Transverse colon (tissue), 4 donors: ENCODE data around the gene FGD3. TPM values are rescaled to one million over a fixed set of nuclear protein-coding genes. Genes with fewer than 3 reads are reported as not detected.

Experiments used
- DNase-seq: peaks from one replicate; pipeline ENCODE4 v3.0.0-alpha.2; 2019
- H3K27ac ChIP-seq, 4 donors: fragments of 200-600 bp; sonication (generic); 2 replicates each; pipeline ENCODE4 v1.5.1; 2016 to 2018; ENCODE audit warnings: inconsistent platforms in 4 of 4
- H3K27me3 ChIP-seq: fragments of 200-600 bp; sonication (generic); 2 replicates; pipeline ENCODE4 v1.5.1; 2017; ENCODE audit warnings: inconsistent platforms
- H3K36me3 ChIP-seq, 4 donors: fragments of 200-600 bp; sonication (generic); 2 replicates each; pipeline ENCODE4 v1.5.1; 2017 to 2019; ENCODE audit warnings: inconsistent platforms in 4 of 4
- H3K4me1 ChIP-seq, 4 donors: fragments of 200-600 bp; sonication (generic); 2 replicates each; pipeline ENCODE4 v1.5.1; 2017 to 2020; ENCODE audit warnings: inconsistent platforms in 4 of 4
- H3K4me3 ChIP-seq, 4 donors: fragments of 200-600 bp; sonication (generic); 1 replicate in 1 of 4; 2 replicates in 3 of 4; pipeline versions ENCODE4 v1.5.1 to v1.6.1; 2017 to 2019; ENCODE audit warnings: inconsistent platforms in 4 of 4
- H3K9me3 ChIP-seq, 2 donors: fragments of 200-600 bp; sonication (generic); 2 replicates each; pipeline ENCODE4 v1.5.1; 2017 to 2019; ENCODE audit warnings: inconsistent platforms in 2 of 2
- CTCF ChIP-seq, 5 experiments: fragments of 200-600 bp in 3 of 5; fragments of 450-650 bp in 2 of 5; sonication (generic) in 3 of 5; IDR thresholded peaks; 1 replicate in 2 of 5; 2 replicates in 3 of 5; pipeline ENCODE4 v1.5.1; 2016 to 2017; ENCODE audit warnings: antibody characterized with exemption in 5 of 5, inconsistent platforms in 3 of 5, mild to moderate bottlenecking in 2 of 5, moderate library complexity in 1 of 5
- EP300 ChIP-seq: sonication (generic); formaldehyde crosslinking; IDR thresholded peaks from one replicate; pipeline ENCODE4 v1.6.1; 2017; ENCODE audit warnings: antibody characterized with exemption, low read depth
- POLR2A ChIP-seq: fragments of 450-650 bp; IDR thresholded peaks from one replicate; pipeline ENCODE4 v1.6.1; 2016; ENCODE audit warnings: antibody characterized with exemption, mild to moderate bottlenecking, moderate library complexity
- POLR2AphosphoS5 ChIP-seq, 3 donors: sonication (generic); formaldehyde crosslinking; IDR thresholded peaks; one replicate each; pipeline ENCODE4 v1.6.1; 2016; ENCODE audit warnings: antibody characterized with exemption in 3 of 3
- WGBS, 2 donors: methylation state at CpG; one replicate each; pipeline ENCODE4 v1.1.5; 2018; ENCODE audit warnings: low coverage in 1 of 2; 5-methylcytosine and 5-hydroxymethylcytosine counted together
- in situ Hi-C, 4 donors: fragments of 200-750 bp; cut with MboI; loops; one replicate each; pipeline versions ENCODE4 v1.15.0 to v1.15.1; 2017; ENCODE audit warnings: low sequenced_read_pairs in 3 of 4, low pct_ligation_motif_present in 1 of 4, low pct_unique_long_range_greater_than_20kb in 1 of 4
- intact Hi-C: fragments of 100-400 bp; cut with DNase I; formaldehyde crosslinking; loops from one replicate; pipeline ENCODE4 v1.15.1; 2023; ENCODE audit warnings: low total_unique reads
- total RNA-seq, 4 donors: library from RNA; depleted of rRNA; stranded (reverse); fragments of >200 nt; gene quantifications; one replicate each; pipeline ENCODE4 v1.1.0, GENCODE V29; 2016

The FGD3 gene
- total RNA-seq, 4 donors from 2014 or later = 5.2 to 9.7 (median 6.0) TPM; not detected in 1

GRCh38 chr9:93082841-93083411, 135.6 kb downstream of the FGD3 start:
- H3K9me3 ChIP-seq = no peaks in the 10 kb centered on the region
- in situ Hi-C loops = no loop called here
- H3K4me1 ChIP-seq = no peaks in the 10 kb centered on the region
- TF ChIP-seq POLR2AphosphoS5 (IDR thresholded peaks at IDR 0.05) (no peak), POLR2A (no peak), EP300 (no peak), CTCF (IDR thresholded peaks at IDR 0.05) (no peak)
- WGBS, 2 donors = 70% methylated on average over 18 of the region's 18 CpGs; no CpG with 5 or more reads in 1 of the 2 donors
- no peak for DNase-seq
- H3K36me3 ChIP-seq = no peaks in the 10 kb centered on the region
- H3K27ac ChIP-seq = no peak overlapping the region
- intact Hi-C loops = no loop called here
- H3K27me3 ChIP-seq = no peaks in the 10 kb centered on the region
- no peak overlapping the region for H3K4me3 ChIP-seq

GRCh38 chr9:93083592-93084470, 136.5 kb downstream of the FGD3 start:
- H3K36me3 ChIP-seq = no peaks in the 10 kb centered on the region
- 81 to 86% methylated on average over 1 to 6 of the region's 8 CpGs for WGBS, 2 donors
- no peak overlapping the region for H3K27ac ChIP-seq
- intact Hi-C loops = no loop called here
- in situ Hi-C loops = no loop called here
- H3K27me3 ChIP-seq = no peaks in the 10 kb centered on the region
- no peak for TF ChIP-seq CTCF (IDR thresholded peaks at IDR 0.05)
- no peak for TF ChIP-seq POLR2A
- TF ChIP-seq EP300 = no peak
- no peak for TF ChIP-seq POLR2AphosphoS5 (IDR thresholded peaks at IDR 0.05)
- no peaks in the 10 kb centered on the region for H3K4me1 ChIP-seq
- H3K4me3 ChIP-seq = no peak overlapping the region
- H3K9me3 ChIP-seq = no peaks in the 10 kb centered on the region
- DNase-seq = no peak

- in situ Hi-C loops = no loop called here
- H3K4me1 ChIP-seq = no peaks in the 10 kb centered on the region
- H3K4me3 ChIP-seq = no peak overlapping the region
- H3K9me3 ChIP-seq = no peaks in the 10 kb centered on the region
- WGBS, 2 donors = 95% methylated on average over 6 of the region's 6 CpGs; no CpG with 5 or more reads in 1 of the 2 donors
- H3K27ac ChIP-seq = no peak overlapping the region
- intact Hi-C loops = no loop called here
- H3K36me3 ChIP-seq = no peaks in the 10 kb centered on the region
- no peaks in the 10 kb centered on the region for H3K27me3 ChIP-seq
- TF ChIP-seq POLR2AphosphoS5 (IDR thresholded peaks at IDR 0.05) (no peak), POLR2A (no peak), EP300 (no peak), CTCF (IDR thresholded peaks at IDR 0.05) (no peak)
- DNase-seq = no peak
Observed at GRCh38 chr9:93084471-93084881, 137.2 kb downstream of the FGD3 start.

- DNase-seq = no peak
- in situ Hi-C loops (no loop called here), intact Hi-C loops (no loop called here)
- TF ChIP-seq POLR2AphosphoS5 (IDR thresholded peaks at IDR 0.05) (no peak), POLR2A (no peak), CTCF (IDR thresholded peaks at IDR 0.05) (no peak), EP300 (no peak)
- H3K9me3 ChIP-seq = no peaks in the 10 kb centered on the region
- no peak overlapping the region for H3K27ac ChIP-seq
- H3K27me3 ChIP-seq = no peaks in the 10 kb centered on the region
- no peak overlapping the region for H3K4me3 ChIP-seq
- H3K36me3 ChIP-seq = no peaks in the 10 kb centered on the region
- WGBS, 2 donors = 97% methylated on average over 4 of the region's 4 CpGs; no CpG with 5 or more reads in 1 of the 2 donors
- no peaks in the 10 kb centered on the region for H3K4me1 ChIP-seq
Observed at GRCh38 chr9:93085676-93086075, 138.4 kb downstream of the FGD3 start.
